RPMI8226 (cell line): ENCODE results near the gene IKZF2.
"Not testable (repeated sequence)": the region's sequence is repeated elsewhere in the genome, so short reads cannot be mapped to it uniquely, and the experiment has no call there.

Experiments used
- DNase-seq: peaks from one replicate; pipeline ENCODE4 v3.0.0-alpha.2; 2015

Gene IKZF2

DNA sequence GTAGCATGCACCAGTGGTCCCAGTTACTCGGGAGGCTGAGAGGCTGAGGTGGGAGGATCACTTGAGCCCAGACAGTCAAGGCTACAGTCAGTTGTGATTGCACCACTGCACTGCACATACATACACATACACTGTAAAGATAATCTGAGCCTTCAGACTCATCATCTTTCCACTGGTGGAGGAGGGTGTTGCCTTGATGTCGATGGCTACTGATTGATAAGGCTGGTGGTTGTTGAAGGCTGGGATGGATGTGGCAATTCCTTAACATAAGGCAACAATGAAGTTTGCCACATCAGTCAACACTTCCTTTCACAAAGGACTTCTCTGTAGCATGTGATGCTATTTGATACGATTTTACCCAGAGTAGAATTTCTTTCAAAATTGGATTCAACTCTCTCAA lies 118.8 kb downstream of the IKZF2 start:
- no peak for DNase-seq

DNA sequence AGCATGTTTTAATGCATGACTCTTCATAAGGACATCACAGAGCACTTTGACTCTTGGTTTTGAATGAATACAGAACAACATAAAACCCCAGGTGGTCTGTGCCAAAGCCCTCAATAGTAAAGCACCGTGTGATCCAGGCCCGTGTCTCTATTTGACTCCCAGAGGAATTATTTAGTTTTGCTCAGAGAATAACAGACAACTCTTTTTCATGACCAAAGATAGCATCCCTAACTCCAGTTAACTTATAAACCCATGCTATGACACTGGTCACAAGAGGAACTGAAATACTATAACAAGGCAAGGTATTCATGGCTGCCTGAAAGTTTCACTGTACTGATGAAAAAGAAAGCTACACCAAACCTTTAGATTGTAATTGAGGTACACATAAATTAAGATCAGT lies 128.4 kb downstream of the IKZF2 start:
- no peak for DNase-seq

DNA sequence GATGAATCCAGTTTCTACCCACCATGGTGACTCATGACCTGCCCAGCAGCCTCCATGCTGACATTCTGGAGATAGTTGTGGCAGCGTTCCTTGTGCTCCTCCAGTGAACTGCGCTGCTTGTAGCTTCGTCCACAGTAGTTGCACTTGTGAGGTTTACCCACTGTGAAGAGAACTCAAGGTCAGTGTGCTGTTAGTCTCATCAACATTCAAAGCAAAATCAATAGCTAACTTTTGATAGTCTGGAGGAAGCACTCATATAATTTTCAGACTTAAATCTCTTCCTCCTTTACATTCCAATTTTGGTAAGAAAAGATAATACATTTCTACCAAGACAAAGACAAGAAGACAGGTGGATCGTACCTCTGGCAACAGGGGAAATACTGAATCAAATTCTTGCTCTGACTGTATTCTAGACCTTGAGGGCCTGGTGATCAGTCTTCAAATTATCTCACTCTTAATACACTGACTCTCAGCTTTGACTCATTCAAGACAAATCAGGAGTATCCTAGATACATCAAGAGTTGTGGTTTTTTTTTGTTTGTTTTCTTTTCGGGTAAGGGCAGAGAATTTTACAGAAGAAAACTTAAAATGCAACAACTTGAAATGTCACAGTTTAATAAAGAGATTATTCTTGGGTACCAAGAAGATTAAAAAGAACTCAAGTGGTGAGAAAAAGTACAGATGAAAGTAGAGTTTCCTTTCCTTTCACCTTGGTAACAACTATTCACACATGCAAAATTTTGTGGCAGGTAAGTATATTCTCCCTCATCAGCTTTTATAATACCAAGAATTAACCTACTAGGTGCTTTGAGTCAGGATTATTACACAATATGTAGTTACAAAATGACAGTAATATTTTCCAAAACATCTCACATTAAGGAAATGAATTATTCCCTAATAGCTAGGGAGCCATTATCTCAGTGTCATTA lies 129.2 kb downstream of the IKZF2 start:
- DNase-seq, result no peak

DNA sequence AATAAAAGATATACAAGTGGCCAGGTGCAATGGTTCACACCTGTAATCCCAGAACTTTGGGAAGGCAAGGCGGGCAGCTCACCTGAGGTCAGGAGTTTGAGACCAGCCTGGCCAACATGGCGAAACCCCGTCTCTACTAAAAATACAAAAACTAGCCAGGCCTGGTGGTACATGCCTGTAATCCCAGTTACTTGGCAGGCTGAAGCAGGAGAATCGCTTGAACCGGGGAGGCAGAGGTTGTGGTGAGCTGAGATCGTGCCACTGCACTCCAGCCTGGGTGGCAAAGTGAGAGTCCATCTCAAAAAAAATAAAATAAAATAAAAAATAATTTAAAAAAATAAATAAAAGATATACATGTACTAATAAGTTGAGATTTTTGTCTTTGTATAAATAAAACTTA lies 130.5 kb downstream of the IKZF2 start:
- DNase-seq, result not testable (repeated sequence)

DNA sequence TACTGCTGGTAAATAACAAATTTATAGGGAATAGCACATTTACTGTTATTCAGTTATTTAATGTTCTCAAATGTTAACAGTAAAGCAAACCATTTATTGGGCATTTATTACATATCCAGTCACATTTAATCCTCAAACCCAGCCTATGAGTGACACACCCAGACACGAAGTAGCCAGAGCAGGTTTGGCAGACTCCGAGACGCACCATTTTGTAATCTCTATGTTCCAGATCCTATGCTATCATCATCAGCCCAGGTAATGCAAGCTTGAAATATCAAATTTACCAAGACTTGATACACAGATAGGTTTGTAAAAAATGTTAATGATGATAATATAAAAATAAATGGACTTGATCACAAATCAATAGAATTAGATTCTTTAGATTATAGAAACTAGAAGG lies 131.1 kb downstream of the IKZF2 start:
- no peak for DNase-seq

- no peak for DNase-seq
Measured at GRCh38 chr2:213019368-213019767, 132.0 kb downstream of the IKZF2 start.

- DNase-seq, result no peak
Measured at GRCh38 chr2:213018340-213018901, 133.0 kb downstream of the IKZF2 start.

DNA sequence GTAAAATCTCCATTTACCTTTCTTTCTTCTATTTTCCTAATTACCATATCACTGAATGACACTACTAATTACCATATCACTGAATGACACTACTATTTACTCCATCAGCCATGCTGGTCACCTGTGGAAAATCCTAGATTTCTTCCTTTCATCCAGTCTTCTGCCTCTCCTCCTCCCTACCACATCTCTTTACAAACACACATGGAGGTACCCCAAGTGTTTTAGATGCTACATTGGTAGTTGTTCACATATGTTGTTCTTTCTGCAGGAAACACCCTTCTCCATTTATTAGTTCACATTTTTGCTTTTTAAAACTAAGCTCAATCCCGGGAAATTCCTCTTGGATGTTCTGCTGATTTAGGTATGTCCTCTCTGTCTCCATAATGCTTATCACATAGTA lies 134.0 kb downstream of the IKZF2 start:
- DNase-seq, result no peak

- no peak for DNase-seq
Measured at GRCh38 chr2:213016984-213017351, 134.4 kb downstream of the IKZF2 start.

DNA sequence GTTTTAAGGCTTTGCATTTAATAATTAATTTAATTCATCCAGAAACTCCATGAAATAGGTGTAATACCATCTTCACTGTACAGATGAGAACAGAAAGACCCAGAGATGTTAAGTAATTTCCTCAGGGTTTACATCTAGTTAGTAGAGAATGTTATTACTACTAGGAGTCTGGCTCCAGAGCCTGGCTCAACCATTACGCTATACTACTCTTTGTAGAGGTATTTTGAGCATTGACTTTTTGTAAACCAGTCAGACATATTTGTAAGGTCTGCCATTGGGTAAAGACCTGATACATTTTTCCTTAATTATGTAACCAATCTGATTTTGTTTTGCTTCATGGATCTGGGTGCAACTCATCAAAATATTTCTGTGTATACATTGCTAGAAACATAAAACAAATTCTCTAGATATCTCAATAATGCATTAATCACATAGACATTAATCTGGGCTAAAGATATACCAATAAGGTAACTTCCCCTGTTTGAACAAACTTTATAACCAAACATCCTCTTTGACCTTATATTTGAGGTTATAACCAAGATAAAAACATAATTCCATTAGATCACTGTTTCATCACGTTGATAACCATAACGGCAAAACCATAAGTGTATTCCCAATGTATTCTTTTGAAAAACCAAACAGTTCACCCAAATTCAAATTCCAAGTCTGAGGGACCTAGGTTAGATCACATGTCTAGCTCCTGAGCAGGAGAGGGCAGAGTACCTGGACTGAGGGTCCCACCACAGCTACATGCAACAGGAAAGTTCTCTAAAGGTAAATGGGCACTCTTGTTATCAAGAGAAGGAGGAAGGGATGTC lies 135.0 kb downstream of the IKZF2 start:
- DNase-seq, result no peak

DNA sequence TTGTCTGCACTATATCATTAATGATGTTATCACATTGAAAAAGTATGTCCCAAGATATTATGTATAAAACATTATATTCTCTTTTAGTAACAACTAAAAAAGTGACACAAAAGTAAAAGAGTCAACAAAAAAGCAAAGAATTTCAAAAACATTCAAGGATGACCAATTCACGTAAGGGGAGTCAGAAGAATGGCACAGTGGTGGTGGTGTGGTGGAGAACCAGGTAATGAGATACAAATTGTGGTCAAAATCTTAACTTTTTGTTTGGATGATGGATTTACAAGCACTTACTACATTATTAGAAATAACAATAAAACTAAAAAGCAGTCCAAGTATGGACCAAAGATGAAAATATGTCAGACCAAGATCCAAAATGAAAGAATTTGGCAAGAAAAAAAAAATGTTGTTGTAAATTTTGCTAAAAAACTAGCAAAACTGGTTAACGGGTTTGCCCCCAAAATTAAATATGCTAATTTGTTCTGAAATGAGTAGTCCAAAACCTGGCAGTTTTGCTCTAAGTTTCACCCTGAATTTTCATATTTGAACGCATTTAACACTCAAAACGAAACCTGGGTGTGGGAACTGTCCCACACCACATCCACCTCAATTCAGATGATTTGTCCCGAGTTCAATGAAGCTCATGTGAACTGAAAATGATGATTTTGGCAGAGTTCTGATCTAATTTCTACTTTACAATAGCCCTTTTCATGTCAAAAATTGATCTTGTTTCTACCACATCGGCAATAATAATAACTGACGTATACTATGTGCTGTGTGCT lies 135.8 kb downstream of the IKZF2 start:
- DNase-seq, result no peak

GRCh38 chr2:213013979-213014378 lies 137.4 kb downstream of the IKZF2 start:
- no peak for DNase-seq

GRCh38 chr2:213011505-213011904 lies 139.9 kb downstream of the IKZF2 start:
- no peak for DNase-seq

DNA sequence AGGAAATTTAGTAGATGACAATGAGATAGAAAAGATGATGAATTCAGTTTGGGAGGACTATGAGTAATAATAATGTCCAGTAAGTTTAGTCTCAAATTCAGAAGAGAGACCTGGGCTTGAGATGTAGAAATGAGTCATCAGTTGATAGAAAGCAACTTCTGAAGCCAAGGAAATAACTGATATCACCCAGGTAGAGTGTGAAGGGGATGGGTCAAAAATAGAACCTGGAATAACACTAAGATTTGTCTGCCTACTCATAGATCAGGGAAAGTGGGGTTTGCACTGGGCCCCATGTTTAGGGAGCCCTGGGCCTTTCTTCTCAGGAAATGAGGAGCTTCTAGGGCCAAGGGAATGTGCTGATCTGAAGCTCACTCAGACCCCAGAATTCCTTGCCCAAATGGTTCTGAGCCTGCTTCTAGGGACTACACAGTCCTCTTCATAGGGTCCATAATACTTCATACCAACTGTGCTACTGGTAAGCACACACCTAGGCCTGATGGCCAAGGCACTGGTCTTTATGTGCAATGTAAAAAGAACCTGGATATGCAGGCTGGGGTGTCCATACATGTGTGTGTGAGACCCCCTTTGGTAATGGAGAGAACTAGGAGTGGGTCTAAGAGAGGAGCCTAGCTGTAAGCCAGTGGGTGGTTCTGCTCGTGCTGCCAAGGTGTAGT lies 141.2 kb downstream of the IKZF2 start:
- DNase-seq, result no peak

- no peak for DNase-seq
Measured at GRCh38 chr2:213007290-213007838, 144.0 kb downstream of the IKZF2 start.

- DNase-seq, result no peak
Measured at GRCh38 chr2:213004197-213004821, 147.1 kb downstream of the IKZF2 start.

GRCh38 chr2:213002383-213002782 lies 149.0 kb downstream of the IKZF2 start:
- no peak for DNase-seq

- no peak for DNase-seq
Measured at GRCh38 chr2:213001297-213001910, 150.0 kb downstream of the IKZF2 start.

DNA sequence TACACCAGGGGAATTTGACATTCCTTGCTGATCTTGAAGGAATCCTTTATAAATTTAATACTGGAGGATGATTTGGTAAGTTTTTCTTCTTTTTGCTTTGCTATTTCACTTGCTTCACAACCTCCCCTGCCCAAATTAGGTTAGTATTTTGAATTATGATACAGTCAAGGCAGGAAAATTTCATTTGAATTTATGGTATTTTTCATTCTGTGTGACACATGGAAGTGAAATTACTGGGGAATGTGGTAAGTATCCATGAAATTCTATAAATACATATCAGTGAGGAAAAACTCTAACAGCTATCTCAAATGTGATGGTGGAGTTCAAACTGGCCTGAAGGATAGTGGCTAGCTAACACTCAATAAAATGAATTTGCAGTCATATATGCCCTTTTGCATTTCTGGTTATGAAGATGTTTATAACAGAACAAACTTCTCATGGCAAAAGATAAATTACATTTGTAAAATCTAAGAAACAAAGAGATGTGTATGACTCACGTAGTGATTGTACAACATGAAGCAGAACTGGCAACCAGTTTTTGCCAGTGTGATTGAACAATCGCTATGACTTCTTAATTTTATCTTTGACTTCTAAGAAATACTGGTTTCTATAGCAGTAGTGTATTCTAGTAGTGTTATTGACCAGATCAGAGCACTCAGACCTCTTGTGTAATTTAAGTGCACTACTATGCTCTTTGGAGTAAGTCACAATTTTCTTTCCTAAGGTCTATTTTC lies 152.6 kb downstream of the IKZF2 start:
- DNase-seq, result no peak

DNA sequence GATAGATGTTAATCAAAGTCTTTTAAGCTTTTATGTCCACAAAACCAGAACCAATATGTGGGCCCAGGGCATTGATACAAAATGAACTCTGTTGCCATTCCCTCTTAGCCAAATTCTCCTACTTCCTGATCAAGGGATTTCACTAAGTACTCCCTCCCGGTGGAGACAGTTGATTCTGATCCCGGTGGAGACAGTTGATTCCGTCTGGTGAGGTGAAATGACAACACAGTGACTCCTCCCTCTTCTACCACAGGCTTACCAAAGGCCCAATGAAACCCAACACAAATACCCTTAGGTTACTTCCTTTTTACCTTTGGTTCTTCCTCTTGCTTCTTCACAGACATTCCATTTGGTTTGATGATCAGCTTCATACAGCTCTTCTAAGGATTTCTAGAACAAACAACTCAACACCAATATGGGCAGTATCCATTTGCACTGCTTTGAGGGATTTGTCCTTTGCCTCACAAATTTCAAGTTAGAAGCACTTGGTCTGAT lies 153.8 kb downstream of the IKZF2 start:
- no peak for DNase-seq
